C4-2B (cell line): ENCODE measurements around the gene DLX4.

Source experiments
- ZFX ChIP-seq: fragments of 450-650 bp; IDR thresholded peaks from 2 replicates; pipeline ENCODE4 v1.6.1; 2017
- TF ChIP-seq, protein P1 (sequence below): fragments of 450-650 bp; conservative IDR thresholded peaks from 2 replicates; pipeline ENCODE4 v1.5.1; 2017; ENCODE audit warnings: mild to moderate bottlenecking

DNA sequence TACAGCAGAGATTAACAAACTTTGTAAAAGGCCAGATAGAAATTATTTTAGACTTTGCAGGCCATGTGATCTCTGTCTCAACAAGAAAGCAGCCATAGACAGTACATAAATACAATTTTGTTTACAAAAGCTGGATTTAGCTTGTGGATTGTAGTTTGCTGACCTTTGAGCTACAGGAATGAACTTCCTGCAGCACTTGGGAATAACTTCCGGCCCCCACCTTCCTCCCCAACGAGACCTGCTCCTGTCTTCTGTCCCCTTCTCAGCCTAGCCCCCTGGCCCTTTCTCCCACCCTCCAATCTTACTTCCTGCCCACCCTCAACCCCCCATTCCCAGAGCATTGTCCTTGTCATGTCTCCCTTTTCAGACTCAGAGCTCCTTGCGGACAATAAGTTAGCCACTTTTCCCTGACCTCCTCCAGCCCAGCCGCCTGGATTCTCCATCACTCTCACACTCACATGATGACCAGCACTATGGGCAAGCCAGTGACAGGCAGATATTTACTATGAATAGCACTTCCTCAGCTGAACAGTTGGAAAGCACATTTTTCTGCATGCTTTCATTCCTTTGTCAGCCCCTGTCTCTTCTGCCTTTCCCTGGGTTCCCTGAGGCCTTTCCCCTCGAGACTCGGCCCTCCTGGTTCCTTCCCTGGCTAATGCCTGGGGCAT, 53.6 kb downstream of the DLX4 start:
- TF ChIP-seq, protein P1, sequence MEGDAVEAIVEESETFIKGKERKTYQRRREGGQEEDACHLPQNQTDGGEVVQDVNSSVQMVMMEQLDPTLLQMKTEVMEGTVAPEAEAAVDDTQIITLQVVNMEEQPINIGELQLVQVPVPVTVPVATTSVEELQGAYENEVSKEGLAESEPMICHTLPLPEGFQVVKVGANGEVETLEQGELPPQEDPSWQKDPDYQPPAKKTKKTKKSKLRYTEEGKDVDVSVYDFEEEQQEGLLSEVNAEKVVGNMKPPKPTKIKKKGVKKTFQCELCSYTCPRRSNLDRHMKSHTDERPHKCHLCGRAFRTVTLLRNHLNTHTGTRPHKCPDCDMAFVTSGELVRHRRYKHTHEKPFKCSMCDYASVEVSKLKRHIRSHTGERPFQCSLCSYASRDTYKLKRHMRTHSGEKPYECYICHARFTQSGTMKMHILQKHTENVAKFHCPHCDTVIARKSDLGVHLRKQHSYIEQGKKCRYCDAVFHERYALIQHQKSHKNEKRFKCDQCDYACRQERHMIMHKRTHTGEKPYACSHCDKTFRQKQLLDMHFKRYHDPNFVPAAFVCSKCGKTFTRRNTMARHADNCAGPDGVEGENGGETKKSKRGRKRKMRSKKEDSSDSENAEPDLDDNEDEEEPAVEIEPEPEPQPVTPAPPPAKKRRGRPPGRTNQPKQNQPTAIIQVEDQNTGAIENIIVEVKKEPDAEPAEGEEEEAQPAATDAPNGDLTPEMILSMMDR = no peak
- no peak for TF ChIP-seq ZFX
